Measurements from ENCODE around the gene GSPT1.

DNA sequence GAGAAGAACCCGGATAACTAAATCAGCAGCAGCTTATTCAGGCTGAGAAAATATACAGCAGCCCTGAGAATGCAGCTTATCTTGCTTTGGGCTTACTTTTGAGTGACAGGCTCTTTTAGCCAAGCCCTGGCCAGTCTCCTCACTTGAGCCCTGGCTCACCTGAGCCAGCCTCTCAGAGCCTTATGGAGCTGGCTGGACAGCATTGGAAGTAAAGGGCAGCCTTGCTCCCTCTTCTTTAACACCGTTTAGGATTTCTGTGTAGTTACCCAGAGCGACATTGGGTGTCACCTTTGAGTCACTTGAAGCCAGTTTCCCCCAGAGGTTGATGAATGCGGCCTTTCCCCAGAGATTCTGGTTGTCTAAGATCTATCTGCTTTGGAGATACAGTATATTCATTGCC lies 33.8 kb upstream of the GSPT1 start:
- TF ChIP-seq EZH2phosphoT487 (IDR thresholded peaks at IDR 0.05; ENCODE audit: borderline replicate concordance, low read length) (no peak), CTCF (IDR thresholded peaks at IDR 0.05; ENCODE audit: low read depth, low read length, poor library complexity, severe bottlenecking) (peak; percentile 79)
